SK-N-SH (cell line): ENCODE data around the gene GRWD1. TPM values are rescaled to one million over a fixed set of nuclear protein-coding genes. Genes with fewer than 3 reads are reported as not detected.

Source experiments
- CTCF ChIA-PET: fragments of 300-600, 350-600 bp; formaldehyde crosslinking; extraction: SDS; loops from one replicate; lab custom pipeline; 2021; lab: Yijun Ruan, JAX
- POLR2A ChIA-PET: fragments of 350-600 bp; sonication (Branson Sonifier 250); formaldehyde crosslinking; extraction: SDS; loops from one replicate; lab custom pipeline; 2020; ENCODE audit warnings: antibody characterized with exemption, inconsistent platforms; lab: Yijun Ruan, JAX
- DNase-seq: peaks from one replicate; pipeline ENCODE4 v3.0.0; 2012
- H2AFZ ChIP-seq: fragments of 200-600 bp; sonication (generic); 2 replicates; pipeline ENCODE4 v1.8.1; 2016; ENCODE audit warnings: antibody characterized with exemption, mild to moderate bottlenecking, low read depth
- H3F3A ChIP-seq: fragments of 200-600 bp; sonication (generic); replicated peaks from 2 replicates; pipeline ENCODE3; 2016; ENCODE audit warnings: antibody characterized with exemption, mild to moderate bottlenecking; ENCODE audit not compliant: insufficient read depth
- H3K27ac ChIP-seq, 2 experiments: fragments of 200-500 bp in 1 of 2; fragments of 200-600 bp in 1 of 2; sonication (Bioruptor generic) in 1 of 2; sonication (generic), shearing (Covaris generic) in 1 of 2; 2 replicates each; pipeline versions ENCODE4 v1.5.1 to v1.6.1; 2014 to 2016; ENCODE audit warnings: low read depth in 2 of 2, inconsistent platforms in 1 of 2, low read length in 1 of 2, mild to moderate bottlenecking in 1 of 2, mixed read lengths in 1 of 2
- H3K27me3 ChIP-seq: fragments of 200-600 bp; sonication (generic), shearing (Covaris generic); 2 replicates; pipeline ENCODE4 v1.6.1; 2016; ENCODE audit warnings: mixed run types; ENCODE audit not compliant: insufficient read depth
- H3K36me3 ChIP-seq, 2 experiments: fragments of 200-500 bp in 1 of 2; fragments of 200-600 bp in 1 of 2; sonication (Bioruptor generic) in 1 of 2; sonication (generic) in 1 of 2; replicated peaks in 1 of 2; 2 replicates each; pipeline versions ENCODE3 to v1.5.1; 2014 to 2016; ENCODE audit warnings: low read length in 1 of 2, mild to moderate bottlenecking in 1 of 2; ENCODE audit not compliant: insufficient read depth in 2 of 2, control insufficient read depth in 1 of 2
- H3K4me1 ChIP-seq, 2 experiments: fragments of 200-500 bp in 1 of 2; fragments of 200-600 bp in 1 of 2; sonication (Bioruptor generic) in 1 of 2; sonication (generic), shearing (Covaris generic) in 1 of 2; 2 replicates each; pipeline versions ENCODE4 v1.5.1 to v1.6.1; 2014 to 2016; ENCODE audit warnings: low read depth in 1 of 2, low read length in 1 of 2, mixed run types in 1 of 2; ENCODE audit not compliant: insufficient read depth in 2 of 2, control insufficient read depth in 1 of 2
- H3K4me2 ChIP-seq: fragments of 200-600 bp; sonication (generic), shearing (Covaris generic); 2 replicates; pipeline ENCODE4 v1.6.1; 2017; ENCODE audit warnings: mixed run types
- H3K4me3 ChIP-seq, 2 experiments: fragments of 200-500 bp in 1 of 2; fragments of 200-600 bp in 1 of 2; sonication (Bioruptor generic) in 1 of 2; sonication (generic), shearing (Covaris generic) in 1 of 2; 2 replicates each; pipeline versions ENCODE4 v1.5.1 to v1.8.1; 2014 to 2016; ENCODE audit warnings: low read depth in 2 of 2, inconsistent platforms in 1 of 2, low read length in 1 of 2, mild to moderate bottlenecking in 1 of 2, mixed read lengths in 1 of 2, moderate library complexity in 1 of 2
- H3K79me2 ChIP-seq: fragments of 200-600 bp; sonication (generic); 2 replicates; pipeline ENCODE4 v1.8.1; 2017; ENCODE audit warnings: mild to moderate bottlenecking; ENCODE audit not compliant: insufficient read depth
- H3K9ac ChIP-seq: fragments of 200-600 bp; sonication (generic); 2 replicates; pipeline ENCODE4 v1.6.1; 2017; ENCODE audit warnings: mixed run types
- H3K9me2 ChIP-seq: fragments of 200-600 bp; sonication (generic); 2 replicates; pipeline ENCODE4 v1.6.1; 2017; ENCODE audit warnings: mixed run types
- H3K9me3 ChIP-seq: fragments of 200-600 bp; sonication (generic); 2 replicates; pipeline ENCODE4 v1.6.1; 2017; ENCODE audit warnings: mixed run types, mild to moderate bottlenecking, moderate library complexity
- H4K20me1 ChIP-seq: fragments of 200-600 bp; sonication (generic); 2 replicates; pipeline ENCODE4 v1.6.1; 2017; ENCODE audit warnings: mild to moderate bottlenecking, mixed run types; ENCODE audit not compliant: insufficient read depth
- CTCF ChIP-seq: fragments of 200-600 bp; sonication (generic); IDR thresholded peaks from 2 replicates; pipeline ENCODE4 v1.6.1; 2017; ENCODE audit warnings: antibody characterized with exemption, mild to moderate bottlenecking, moderate library complexity
- ELF1 ChIP-seq: IDR thresholded peaks from 2 replicates; pipeline ENCODE4 v1.4.0; 2012
- EP300 ChIP-seq, 2 experiments: IDR thresholded peaks; 2 replicates each; pipeline versions ENCODE4 v1.4.0 to v1.6.1; 2012; ENCODE audit warnings: borderline replicate concordance in 1 of 2, low read depth in 1 of 2, low read length in 1 of 2
- EZH2phosphoT487 ChIP-seq: fragments of 200-600 bp; sonication (generic); IDR thresholded peaks from 2 replicates; pipeline ENCODE4 v1.6.1; 2017; ENCODE audit warnings: low read depth, mixed run types, mild to moderate bottlenecking, antibody characterized with exemption, moderate library complexity, borderline replicate concordance
- FOSL2 ChIP-seq: IDR thresholded peaks from 2 replicates; pipeline ENCODE4 v1.4.0; 2012; ENCODE audit warnings: low read depth, mild to moderate bottlenecking, moderate library complexity, borderline replicate concordance
- FOXJ3 ChIP-seq: sonication (generic); formaldehyde crosslinking; IDR thresholded peaks from 2 replicates; pipeline ENCODE4 v1.5.1; 2020; ENCODE audit warnings: mild to moderate bottlenecking, missing genetic modification reagents
- GABPA ChIP-seq: IDR thresholded peaks from 2 replicates; pipeline ENCODE4 v1.4.0; 2012; ENCODE audit warnings: low read depth, mild to moderate bottlenecking
- JUND ChIP-seq: IDR thresholded peaks from 2 replicates; pipeline ENCODE4 v1.4.0; 2012
- MAX ChIP-seq: IDR thresholded peaks from 2 replicates; pipeline ENCODE4 v1.4.0; 2012; ENCODE audit warnings: low read depth
- MXI1 ChIP-seq: IDR thresholded peaks from 2 replicates; pipeline ENCODE4 v1.6.1; 2012; ENCODE audit warnings: mild to moderate bottlenecking, low read depth, low read length, improper control_type of control experiment
- NFIC ChIP-seq: IDR thresholded peaks from 2 replicates; pipeline ENCODE4 v1.4.0; 2012; ENCODE audit warnings: borderline replicate concordance
- RAD21 ChIP-seq: IDR thresholded peaks from 2 replicates; pipeline ENCODE4 v1.6.1; 2012; ENCODE audit warnings: mild to moderate bottlenecking, low read length
- RCOR1 ChIP-seq: fragments of 150-350 bp; IDR thresholded peaks from 2 replicates; pipeline ENCODE4 v1.6.1; 2017; ENCODE audit warnings: antibody characterized with exemption, low read length
- RFX5 ChIP-seq: IDR thresholded peaks from 2 replicates; pipeline ENCODE4 v1.6.1; 2012; ENCODE audit warnings: mild to moderate bottlenecking, improper control_type of control experiment, low read length
- RXRA ChIP-seq: IDR thresholded peaks from 2 replicates; pipeline ENCODE4 v1.4.0; 2012; ENCODE audit warnings: low read depth, mild to moderate bottlenecking, borderline replicate concordance
- SIN3A ChIP-seq: IDR thresholded peaks from 2 replicates; pipeline ENCODE4 v1.6.1; 2012; ENCODE audit warnings: low read depth, mild to moderate bottlenecking, low read length, moderate library complexity, borderline replicate concordance
- SMC3 ChIP-seq: IDR thresholded peaks from 2 replicates; pipeline ENCODE4 v1.6.1; 2012; ENCODE audit warnings: low read depth, low read length, improper control_type of control experiment
- TAF1 ChIP-seq: IDR thresholded peaks from 2 replicates; pipeline ENCODE4 v1.6.1; 2012; ENCODE audit warnings: low read depth, mild to moderate bottlenecking, low read length, moderate library complexity, borderline replicate concordance
- TEAD4 ChIP-seq: IDR thresholded peaks from 2 replicates; pipeline ENCODE4 v1.4.0; 2012; ENCODE audit warnings: mild to moderate bottlenecking, borderline replicate concordance; ENCODE audit not compliant: insufficient read depth
- YY1 ChIP-seq: IDR thresholded peaks from 2 replicates; pipeline ENCODE4 v1.4.0; 2012; ENCODE audit warnings: low read depth, mild to moderate bottlenecking
- ZBTB33 ChIP-seq: IDR thresholded peaks from 2 replicates; pipeline ENCODE4 v1.4.0; 2012; ENCODE audit warnings: low read depth, borderline replicate concordance
- WGBS: methylation state at CpG from one replicate; pipeline ENCODE4 v1.1.6; 2017; ENCODE audit warnings: low lambda C conversion rate; 5-methylcytosine and 5-hydroxymethylcytosine counted together
- polyA plus RNA-seq, 3 experiments: library from polyadenylated mRNA; depleted of rRNA; stranded (reverse); fragments of >200 nt; gene quantifications; 2 replicates each; pipeline ENCODE4 v1.2.3, GENCODE V29; 2012

GRWD1 gene
- polyA plus RNA-seq, 1 of the 3 experiments (the other 2 are of a cell fraction) = 36.6 TPM

- H3F3A ChIP-seq = peaks cover 18% of the 10 kb centered on the region
- H4K20me1 ChIP-seq = no peaks in the 10 kb centered on the region
- peaks cover 37% of the 10 kb centered on the region for H3K79me2 ChIP-seq
- DNase-seq = no peak
- peaks cover 36 to 37% of the 10 kb centered on the region in 2 experiments for H3K36me3 ChIP-seq
- peaks cover 4 to 16% of the 10 kb centered on the region in 2 experiments; a peak in 2 of 4 replicates for H3K4me1 ChIP-seq
- no peak overlapping the region for H3K4me3 ChIP-seq
- no peak overlapping the region for H2AFZ ChIP-seq
- H3K27me3 ChIP-seq = no peaks in the 10 kb centered on the region
- ChIA-PET CTCF (interaction anchor here (1.0 to 1.7 kb wide), 4 partner anchors 11 to 41 kb away, joined by 3 to 4 read pairs (median 4); no protein-coding TSS in a partner anchor), POLR2A (no interaction called here)
- no peaks in the 10 kb centered on the region for H3K9me3 ChIP-seq
- no peaks in the 10 kb centered on the region for H3K9me2 ChIP-seq
- no peak overlapping the region for H3K4me2 ChIP-seq
- H3K27ac ChIP-seq = no peak overlapping the region
- no peak overlapping the region for H3K9ac ChIP-seq
- TF ChIP-seq MAX = no peak
- TF ChIP-seq MXI1 = no peak
- TF ChIP-seq RFX5 = no peak
- TF ChIP-seq, all 33 proteins: peak for 0
- WGBS = 96% methylated on average over 4 of the region's 4 CpGs
These were observed 2.8 kb downstream of the GRWD1 start for GRCh38 chr19:48448563-48448962.

- POLR2A ChIA-PET = no interaction called here
- CTCF ChIA-PET = interaction anchor here (1.9 kb wide), 1 partner anchor 136 kb away, joined by 5 read pairs; no protein-coding TSS in a partner anchor
These were observed 4.7 kb downstream of the GRWD1 start for GRCh38 chr19:48450441-48450840.

GRCh38 chr19:48450863-48451262 lies 5.1 kb downstream of the GRWD1 start:
- H3F3A ChIP-seq = peaks cover 7% of the 10 kb centered on the region
- no peak overlapping the region for H3K4me2 ChIP-seq
- CTCF ChIA-PET = interaction anchor here (1.9 kb wide), 1 partner anchor 137 kb away, joined by 5 read pairs; no protein-coding TSS in a partner anchor
- peaks cover 40% of the 10 kb centered on the region for H3K79me2 ChIP-seq
- POLR2A ChIA-PET = no interaction called here
- H3K36me3 ChIP-seq = peaks cover 38 to 40% of the 10 kb centered on the region in 2 experiments
- H3K27me3 ChIP-seq = no peaks in the 10 kb centered on the region
- peaks cover 0 to 5% of the 10 kb centered on the region in 2 experiments; a peak in 2 of 4 replicates for H3K4me1 ChIP-seq
- H3K9me3 ChIP-seq = no peaks in the 10 kb centered on the region
- H3K9me2 ChIP-seq = no peaks in the 10 kb centered on the region
- no peaks in the 10 kb centered on the region for H4K20me1 ChIP-seq
- H3K4me3 ChIP-seq = no peak overlapping the region
- H3K27ac ChIP-seq = no peak overlapping the region
- 97% methylated on average over 11 of the region's 15 CpGs for WGBS
- no peak overlapping the region for H3K9ac ChIP-seq
- H2AFZ ChIP-seq = no peak overlapping the region
- peak; percentile 21 for DNase-seq
- TF ChIP-seq GABPA (no peak), NFIC (no peak), TEAD4 (no peak), RXRA (no peak), ZBTB33 (no peak), EZH2phosphoT487 (no peak), FOXJ3 (no peak), RAD21 (no peak), CTCF (no peak)

More at GRCh38 chr19:48450441-48450840, 4.7 kb downstream of the GRWD1 start:
- WGBS = 98% methylated on average over 10 of the region's 23 CpGs
- Histone ChIP-seq H3K4me2 (no peak overlapping the region), H3K4me1 (peaks cover 0 to 5% of the 10 kb centered on the region in 2 experiments; a peak in 2 of 4 replicates), H3K27me3 (no peaks in the 10 kb centered on the region), H3K4me3 (no peak overlapping the region), H3K9me2 (no peaks in the 10 kb centered on the region), H3K9ac (no peak overlapping the region), H3K9me3 (no peaks in the 10 kb centered on the region), H3K27ac (no peak overlapping the region), H3K79me2 (peaks cover 40% of the 10 kb centered on the region), H3F3A (peaks cover 8% of the 10 kb centered on the region), H2AFZ (no peak overlapping the region), H4K20me1 (no peaks in the 10 kb centered on the region), H3K36me3 (peaks cover 38% of the 10 kb centered on the region in 2 experiments)
- TF ChIP-seq NFIC = no peak
- TF ChIP-seq EZH2phosphoT487 = no peak
- no peak for TF ChIP-seq ELF1
- no peak for TF ChIP-seq TEAD4
- no peak for TF ChIP-seq FOSL2
- no peak for TF ChIP-seq YY1
- TF ChIP-seq SMC3 = no peak
- no peak for TF ChIP-seq SIN3A
- TF ChIP-seq EP300 (IDR thresholded peaks at IDR 0.05; ENCODE audit: borderline replicate concordance in 1 of 2, low read depth in 1 of 2, low read length in 1 of 2) = no peak
- no peak for TF ChIP-seq MXI1
- TF ChIP-seq RCOR1 = no peak
- TF ChIP-seq TAF1 = no peak
- TF ChIP-seq JUND = no peak
- no peak for TF ChIP-seq RXRA
- peak; percentile 18 for DNase-seq
